AG04450 (cell line): ENCODE results near the gene FIBCD1. TPM values are rescaled to one million over a fixed set of nuclear protein-coding genes. Genes with fewer than 3 reads are reported as not detected.

Experiments used
- CTCF ChIA-PET: fragments of 300-600, 350-600 bp; formaldehyde crosslinking; extraction: SDS; loops from one replicate; lab custom pipeline; 2022; ENCODE audit warnings: antibody characterized with exemption, inconsistent platforms; lab: Charles Lee
- POLR2A ChIA-PET: fragments of 350-600 bp; formaldehyde crosslinking; extraction: SDS; loops from one replicate; lab custom pipeline; 2021; ENCODE audit warnings: antibody characterized with exemption, inconsistent platforms; lab: Yijun Ruan, JAX
- DNase-seq: peaks from one replicate; pipeline ENCODE4 v3.0.0-alpha.2; 2011; ENCODE audit warnings: low read depth, low spot score
- H3K27ac ChIP-seq: one replicate; pipeline ENCODE4 v1.5.1; 2012; ENCODE audit warnings: low read depth, low read length, control low read depth
- H3K27me3 ChIP-seq: one replicate; pipeline ENCODE4 v1.6.0; 2012; ENCODE audit warnings: low read length; ENCODE audit not compliant: control insufficient read depth, insufficient read depth
- H3K4me3 ChIP-seq: 2 replicates; pipeline ENCODE4 v1.5.1; 2011; ENCODE audit warnings: mild to moderate bottlenecking, low read depth, low read length, control low read depth
- H3K9me3 ChIP-seq: 2 replicates; pipeline ENCODE4 v1.5.1; 2012; ENCODE audit warnings: low read length; ENCODE audit not compliant: control insufficient read depth, insufficient read depth
- CTCF ChIP-seq: IDR thresholded peaks from 2 replicates; pipeline ENCODE4 v1.5.1; 2011; ENCODE audit warnings: low read depth, low read length, control low read depth, inconsistent platforms
- polyA plus RNA-seq: library from polyadenylated mRNA; depleted of rRNA; stranded (reverse); fragments of >200 nt; gene quantifications from 2 replicates; pipeline ENCODE4 v1.2.3, GENCODE V29; 2011; rRNA removed

The FIBCD1 gene
- polyA plus RNA-seq, 1 experiment, result 2.2 TPM

- no peaks in the 10 kb centered on the region for H3K9me3 ChIP-seq
- CTCF ChIA-PET, result interaction anchor here (0.6 kb wide), 1 partner anchor 155 kb away, joined by 6 read pairs; no protein-coding TSS in a partner anchor
- no peak for TF ChIP-seq CTCF
- no peak overlapping the region for H3K4me3 ChIP-seq
- no peak overlapping the region for H3K27ac ChIP-seq
- DNase-seq, result no peak
- H3K27me3 ChIP-seq, result no peaks in the 10 kb centered on the region
- POLR2A ChIA-PET, result no interaction called here
These were observed 82.6 kb downstream of the FIBCD1 start for GRCh38 chr9:130856474-130856873.

- no peak overlapping the region for H3K27ac ChIP-seq
- H3K4me3 ChIP-seq, result no peak overlapping the region
- DNase-seq, result no peak
- TF ChIP-seq CTCF, result no peak
- POLR2A ChIA-PET, result no interaction called here
- CTCF ChIA-PET, result interaction anchor here (0.8 to 5.4 kb wide), 4 partner anchors 11 to 153 kb away, joined by 3 to 38 read pairs (median 6); no protein-coding TSS in a partner anchor
- no peaks in the 10 kb centered on the region for H3K27me3 ChIP-seq
- no peaks in the 10 kb centered on the region for H3K9me3 ChIP-seq
These were observed 84.2 kb downstream of the FIBCD1 start for GRCh38 chr9:130854835-130855234.

- CTCF ChIA-PET, result interaction anchor here (0.8 to 5.4 kb wide), 4 partner anchors 12 to 153 kb away, joined by 3 to 38 read pairs (median 6); no protein-coding TSS in a partner anchor
- no peak for DNase-seq
These were observed 85.0 kb downstream of the FIBCD1 start for GRCh38 chr9:130854092-130854491.

GRCh38 chr9:130852801-130853200, 86.2 kb downstream of the FIBCD1 start:
- Histone ChIP-seq H3K4me3 (no peak overlapping the region), H3K27ac (no peak overlapping the region), H3K27me3 (no peaks in the 10 kb centered on the region), H3K9me3 (no peaks in the 10 kb centered on the region)
- TF ChIP-seq CTCF, result no peak
- DNase-seq, result no peak
- ChIA-PET CTCF (interaction anchor here (1.2 to 5.4 kb wide), 2 partner anchors 13 to 17 kb away, joined by 3 to 38 read pairs; no protein-coding TSS in a partner anchor), POLR2A (interaction anchor here (0.6 to 1.2 kb wide), 2 partner anchors 35 to 72 kb away, joined by 4 to 5 read pairs; no protein-coding TSS in a partner anchor)

More at GRCh38 chr9:130854092-130854491, 85.0 kb downstream of the FIBCD1 start:
- Histone ChIP-seq H3K9me3 (no peaks in the 10 kb centered on the region), H3K4me3 (no peak overlapping the region), H3K27ac (no peak overlapping the region), H3K27me3 (no peaks in the 10 kb centered on the region)
- POLR2A ChIA-PET, result no interaction called here
- no peak for TF ChIP-seq CTCF

Other genes with a start within 250 kb of the FIBCD1 start
- 22.9 and 29.5 TPM in 2 replicates for gene EXOSC2, start 245.5 kb downstream of the FIBCD1 start, polyA plus RNA-seq
- 37.5 and 51.3 TPM in 2 replicates for gene ABL1, start 104.0 kb downstream of the FIBCD1 start, polyA plus RNA-seq
- not detected in 2 replicates for gene QRFP, start 42.4 kb downstream of the FIBCD1 start, polyA plus RNA-seq
- gene LAMC3, start 69.9 kb upstream of the FIBCD1 start, polyA plus RNA-seq, result not detected in 2 replicates
- gene AIF1L, start 157.3 kb upstream of the FIBCD1 start, polyA plus RNA-seq, result 0.30 and 0.31 TPM in 2 replicates
- gene NUP214, start 186.3 kb upstream of the FIBCD1 start, polyA plus RNA-seq, result 7.9 and 12.4 TPM in 2 replicates